ENCODE results near the gene HSD3B7.

HSD3B7 gene

DNA sequence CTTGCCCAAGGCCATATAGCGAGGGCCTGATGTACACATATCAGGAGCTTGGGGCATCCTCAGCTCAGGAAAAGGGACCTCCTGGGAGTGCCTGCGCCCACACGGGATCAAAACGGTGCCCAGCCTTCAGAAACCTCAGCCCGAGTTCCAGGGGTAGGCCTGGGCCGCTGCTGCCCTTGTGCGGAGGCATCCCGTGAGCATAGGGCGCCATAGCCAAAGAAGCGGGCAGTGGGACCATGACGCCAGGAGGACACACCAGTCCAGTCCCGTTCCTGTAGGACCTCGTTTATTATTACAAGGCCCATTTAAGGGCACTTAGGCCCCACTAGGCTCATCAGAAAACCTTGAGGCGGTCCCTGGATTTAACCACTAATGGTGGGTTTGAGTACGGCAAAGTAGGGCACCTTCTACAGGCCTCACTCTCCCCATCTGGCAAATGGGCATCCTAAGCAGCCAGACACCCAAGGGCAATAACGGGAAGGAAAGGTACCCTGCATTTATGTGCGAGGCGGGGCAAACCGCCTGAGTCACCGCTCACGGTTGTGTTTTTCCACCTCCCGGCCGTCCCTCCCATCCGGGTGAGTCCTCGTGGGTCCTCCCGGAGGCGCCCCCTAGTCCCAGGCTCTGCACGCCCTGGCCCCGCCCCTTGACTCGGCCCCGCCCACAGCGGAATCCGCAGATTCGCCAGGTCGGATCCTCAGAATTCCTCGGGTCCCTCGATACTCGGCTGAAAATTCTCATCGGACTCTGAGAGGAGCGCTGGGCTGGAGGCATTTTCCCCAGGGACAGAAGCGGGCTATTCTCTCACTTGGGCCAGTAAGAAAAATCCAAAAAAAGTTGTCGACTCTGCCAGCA is 28.2 kb upstream of the HSD3B7 start:
- peak; percentile 84 to 93 (median 91) for DNase-seq (ENCODE audit: low read depth in 2 of 3, low spot score in 1 of 3)

DNA sequence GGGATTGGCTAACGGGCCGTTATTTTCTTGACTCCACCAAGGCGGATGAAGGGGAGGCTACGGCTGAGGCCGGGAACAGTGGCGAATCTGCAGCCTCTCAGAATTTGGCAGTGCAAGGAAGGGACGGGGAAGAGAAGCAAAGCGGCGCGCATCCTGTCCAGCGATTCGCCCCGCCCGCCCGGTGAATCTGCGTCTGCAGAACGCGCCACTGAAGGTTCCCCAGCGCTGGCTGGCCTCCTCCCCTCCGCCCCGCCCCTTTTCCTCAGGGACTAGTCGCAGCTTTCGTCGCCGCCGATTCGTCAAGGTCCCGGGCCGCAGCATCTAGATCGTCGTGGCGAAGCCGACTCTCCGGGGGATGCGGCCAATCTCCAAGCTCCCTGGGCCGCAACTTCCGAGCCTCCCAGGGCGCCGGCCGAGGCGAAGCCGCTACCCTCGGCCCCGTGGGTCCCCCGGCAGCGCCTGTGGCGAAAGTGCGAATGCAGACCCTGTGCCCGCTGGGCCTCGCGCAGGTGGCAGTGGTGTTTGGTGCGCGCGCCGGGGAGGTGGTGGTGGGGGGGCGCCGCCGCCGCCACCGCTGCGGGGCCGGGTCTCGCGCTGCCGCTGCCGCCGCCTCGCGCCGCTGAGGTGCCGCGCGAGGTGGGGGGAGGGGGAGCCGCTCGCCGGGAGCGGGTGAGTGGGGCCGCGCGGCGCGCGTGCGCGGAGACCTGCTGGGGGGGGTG is 27.4 kb upstream of the HSD3B7 start, which contains the start of gene SETD1A:
TSS of gene SETD1A (plus strand) at position 299 of the 719 bp plus-strand sequence. CDS start 978 bp downstream, outside the sequence.
- peak; percentile 95 to 98 (median 96) for DNase-seq (ENCODE audit: low read depth in 2 of 3, low spot score in 1 of 3)

DNA sequence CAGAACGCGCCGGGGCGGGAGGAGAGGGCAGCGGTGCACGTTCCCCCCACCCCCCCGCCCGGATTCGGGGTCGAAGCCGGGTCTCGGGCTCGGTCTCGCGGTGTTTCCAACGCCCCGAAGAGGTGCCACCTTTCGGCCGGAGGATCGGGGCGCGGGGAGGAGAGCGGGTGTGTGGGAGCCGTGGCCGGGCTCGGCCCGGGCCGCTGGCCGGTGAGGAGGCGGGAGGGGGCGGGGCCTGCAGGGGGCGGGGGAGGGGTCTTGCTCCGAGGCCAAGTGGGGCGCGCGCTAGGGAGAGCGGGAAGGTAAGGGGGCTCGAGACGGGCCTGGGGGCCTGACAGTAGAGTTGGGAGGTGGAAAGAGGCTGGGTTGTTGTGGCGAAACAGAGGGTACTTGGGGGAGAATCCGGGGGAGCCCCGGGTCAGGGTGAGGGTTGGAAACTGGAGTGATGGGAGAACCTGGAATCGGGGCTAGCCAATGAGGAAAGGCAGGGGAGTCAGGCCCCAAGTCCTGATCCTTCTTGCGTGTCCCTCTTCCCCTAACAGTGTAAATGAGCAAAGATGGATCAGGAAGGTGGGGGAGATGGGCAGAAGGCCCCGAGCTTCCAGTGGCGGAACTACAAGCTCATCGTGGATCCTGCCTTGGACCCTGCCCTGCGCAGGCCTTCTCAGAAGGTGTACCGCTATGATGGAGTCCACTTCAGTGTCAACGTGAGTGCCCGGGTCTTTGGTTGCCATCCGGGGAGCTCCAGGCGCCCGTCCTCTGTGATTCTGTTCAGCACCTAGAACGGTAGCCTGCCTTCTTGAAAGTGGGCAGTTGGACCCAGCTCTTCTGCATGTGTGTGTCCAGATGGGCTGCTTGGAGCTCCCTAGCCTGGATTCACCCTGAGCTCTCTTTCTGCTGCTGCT is 26.6 kb upstream of the HSD3B7 start:
- peak in 1 of 3 donors; percentile 20 for DNase-seq (ENCODE audit: low read depth in 2 of 3, low spot score in 1 of 3)

DNA sequence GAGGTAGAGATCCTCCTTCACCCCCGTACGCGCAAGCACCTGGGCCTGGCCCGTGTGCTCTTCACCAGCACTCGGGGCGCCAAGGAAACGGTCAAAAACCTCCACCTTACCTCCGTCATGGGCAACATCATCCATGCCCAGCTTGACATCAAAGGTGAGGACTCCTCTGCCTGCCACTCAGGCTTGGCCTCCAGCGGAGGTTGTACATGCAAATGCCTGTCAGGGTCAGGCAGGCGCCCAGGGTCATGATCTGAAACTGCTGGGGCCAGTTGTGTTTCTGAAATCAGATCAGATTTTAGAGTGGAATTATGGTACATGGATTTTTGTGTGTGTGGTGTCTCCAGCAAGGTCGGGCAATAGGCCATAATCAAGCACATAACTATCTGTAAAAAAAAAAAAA is 23.6 kb upstream of the HSD3B7 start:
- no peak for DNase-seq (ENCODE audit: low read depth in 2 of 3, low spot score in 1 of 3)

DNA sequence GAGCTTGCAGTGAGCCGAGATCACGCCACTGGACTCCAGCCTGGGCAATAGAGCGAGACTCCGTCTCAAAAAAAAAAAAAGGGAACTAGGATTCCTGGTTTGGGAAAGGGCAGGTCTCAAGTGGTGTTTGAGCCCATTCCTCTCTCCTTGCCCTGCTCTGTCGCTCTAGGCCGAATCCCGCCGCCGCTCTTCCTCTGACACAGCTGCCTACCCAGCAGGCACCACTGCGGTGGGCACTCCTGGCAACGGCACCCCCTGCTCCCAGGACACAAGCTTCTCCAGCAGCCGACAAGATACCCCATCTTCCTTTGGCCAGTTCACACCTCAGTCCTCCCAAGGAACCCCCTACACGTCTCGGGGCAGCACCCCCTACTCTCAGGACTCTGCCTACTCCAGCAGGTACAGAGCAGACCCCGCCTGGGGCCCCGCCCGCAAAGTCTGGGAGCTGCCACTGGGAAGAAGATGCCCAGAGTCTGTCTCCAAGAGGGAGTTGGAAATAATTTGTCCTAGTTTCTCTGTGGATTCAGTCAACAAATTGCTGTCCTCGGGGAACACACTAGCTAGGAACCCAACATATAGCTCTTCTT is 21.0 kb upstream of the HSD3B7 start:
- DNase-seq (ENCODE audit: low read depth in 2 of 3, low spot score in 1 of 3): no peak

DNA sequence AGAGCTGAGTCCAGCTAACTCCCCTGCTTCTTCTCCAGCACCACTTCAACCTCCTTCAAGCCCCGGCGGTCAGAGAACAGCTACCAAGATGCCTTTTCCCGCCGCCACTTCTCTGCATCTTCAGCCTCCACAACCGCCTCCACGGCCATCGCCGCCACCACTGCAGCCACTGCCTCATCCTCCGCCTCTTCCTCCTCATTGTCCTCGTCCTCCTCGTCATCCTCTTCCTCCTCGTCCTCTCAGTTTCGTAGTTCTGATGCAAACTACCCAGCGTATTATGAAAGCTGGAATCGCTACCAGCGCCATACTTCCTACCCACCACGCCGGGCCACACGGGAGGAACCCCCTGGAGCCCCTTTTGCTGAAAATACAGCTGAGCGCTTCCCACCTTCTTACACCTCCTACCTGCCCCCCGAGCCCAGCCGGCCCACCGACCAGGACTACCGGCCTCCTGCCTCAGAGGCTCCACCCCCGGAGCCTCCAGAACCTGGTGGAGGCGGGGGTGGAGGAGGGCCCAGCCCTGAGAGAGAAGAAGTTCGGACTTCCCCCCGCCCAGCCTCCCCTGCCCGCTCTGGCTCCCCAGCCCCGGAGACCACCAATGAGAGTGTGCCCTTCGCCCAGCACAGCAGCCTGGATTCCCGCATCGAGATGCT is 20.3 kb upstream of the HSD3B7 start:
- DNase-seq (ENCODE audit: low read depth in 2 of 3, low spot score in 1 of 3): no peak

DNA sequence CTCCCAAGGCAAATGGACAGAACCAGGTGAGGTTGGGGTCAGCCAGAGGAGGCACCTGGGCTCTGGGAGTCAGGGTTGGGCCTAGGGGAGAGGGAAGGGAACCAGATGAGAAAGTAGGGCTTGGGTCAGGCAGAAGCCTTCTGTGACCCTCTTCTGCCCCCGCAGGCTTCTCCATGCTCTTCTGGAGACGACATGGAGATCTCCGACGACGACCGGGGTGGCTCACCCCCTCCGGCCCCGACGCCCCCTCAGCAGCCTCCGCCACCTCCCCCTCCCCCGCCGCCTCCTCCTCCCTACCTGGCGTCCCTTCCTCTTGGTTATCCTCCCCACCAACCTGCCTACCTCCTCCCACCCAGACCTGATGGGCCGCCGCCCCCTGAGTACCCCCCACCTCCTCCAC is 19.6 kb upstream of the HSD3B7 start:
- DNase-seq (ENCODE audit: low read depth in 2 of 3, low spot score in 1 of 3): no peak

DNA sequence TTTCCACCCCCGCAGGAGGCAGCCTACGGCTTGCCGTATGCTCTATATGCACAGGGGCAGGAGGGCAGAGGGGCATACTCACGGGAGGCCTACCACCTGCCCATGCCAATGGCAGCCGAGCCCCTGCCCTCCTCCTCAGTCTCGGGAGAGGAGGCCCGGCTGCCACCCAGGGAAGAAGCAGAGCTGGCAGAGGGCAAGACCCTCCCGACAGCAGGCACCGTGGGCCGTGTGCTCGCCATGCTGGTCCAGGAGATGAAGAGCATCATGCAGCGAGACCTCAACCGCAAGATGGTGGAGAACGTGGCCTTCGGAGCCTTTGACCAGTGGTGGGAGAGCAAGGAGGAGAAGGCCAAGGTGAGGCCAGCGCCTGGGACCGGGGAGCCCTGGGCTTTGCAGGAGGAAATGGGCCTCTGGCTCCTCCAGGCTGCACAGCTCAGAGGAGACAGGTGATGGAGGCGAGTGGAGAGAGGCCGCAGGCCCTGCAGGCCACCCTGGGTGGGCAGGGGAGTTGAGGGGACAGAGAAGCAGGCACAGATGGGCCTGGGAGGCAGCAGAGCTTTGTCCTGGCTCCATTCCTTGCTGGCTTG is 18.9 kb upstream of the HSD3B7 start:
- DNase-seq (ENCODE audit: low read depth in 2 of 3, low spot score in 1 of 3): no peak

DNA sequence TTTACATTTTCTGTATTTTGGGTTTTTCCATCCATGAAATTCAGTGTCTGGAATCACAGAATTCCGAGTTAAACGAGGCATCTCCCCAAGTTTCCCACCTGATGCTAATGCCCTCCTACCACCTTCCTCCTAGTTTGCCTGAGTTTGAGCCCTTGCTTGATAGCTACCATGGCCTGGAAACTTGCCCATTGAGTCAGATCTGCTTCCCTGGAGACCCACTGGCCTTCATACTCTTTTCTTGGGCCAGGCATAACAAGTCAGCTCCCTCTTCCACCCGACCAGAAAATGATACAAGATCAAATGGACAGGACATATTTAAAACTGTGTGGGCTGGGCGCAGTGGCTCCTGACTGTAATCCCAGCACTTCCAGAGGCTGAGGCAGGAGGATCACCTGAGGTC is 17.2 kb upstream of the HSD3B7 start:
- no peak for DNase-seq (ENCODE audit: low read depth in 2 of 3, low spot score in 1 of 3)

DNA sequence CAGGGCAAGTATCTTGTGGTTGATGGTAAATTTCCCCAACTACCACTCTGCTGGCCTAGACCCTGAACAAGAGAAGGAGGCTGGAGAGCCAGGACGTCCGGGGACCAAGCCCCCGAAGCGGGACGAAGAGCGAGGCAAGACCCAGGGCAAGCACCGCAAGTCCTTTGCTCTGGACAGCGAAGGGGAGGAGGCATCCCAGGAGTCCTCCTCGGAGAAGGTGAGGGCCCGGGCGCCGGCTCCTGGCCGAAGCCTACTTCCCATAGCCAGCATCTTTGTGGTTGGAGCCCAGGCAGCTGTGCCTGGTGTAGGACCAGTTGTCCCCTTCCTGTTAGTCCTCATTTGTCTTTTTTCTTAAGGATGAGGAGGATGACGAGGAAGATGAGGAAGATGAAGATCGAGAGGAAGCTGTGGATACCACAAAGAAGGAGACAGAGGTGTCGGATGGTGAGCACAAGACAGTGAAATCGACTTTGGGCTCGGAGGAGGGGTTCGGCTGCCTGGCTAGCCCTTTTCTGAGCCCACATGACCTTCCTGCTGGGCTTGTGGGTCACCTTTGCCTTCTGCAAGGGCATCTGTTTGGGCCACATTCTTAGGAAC is 15.7 kb upstream of the HSD3B7 start:
- DNase-seq (ENCODE audit: low read depth in 2 of 3, low spot score in 1 of 3): no peak

DNA sequence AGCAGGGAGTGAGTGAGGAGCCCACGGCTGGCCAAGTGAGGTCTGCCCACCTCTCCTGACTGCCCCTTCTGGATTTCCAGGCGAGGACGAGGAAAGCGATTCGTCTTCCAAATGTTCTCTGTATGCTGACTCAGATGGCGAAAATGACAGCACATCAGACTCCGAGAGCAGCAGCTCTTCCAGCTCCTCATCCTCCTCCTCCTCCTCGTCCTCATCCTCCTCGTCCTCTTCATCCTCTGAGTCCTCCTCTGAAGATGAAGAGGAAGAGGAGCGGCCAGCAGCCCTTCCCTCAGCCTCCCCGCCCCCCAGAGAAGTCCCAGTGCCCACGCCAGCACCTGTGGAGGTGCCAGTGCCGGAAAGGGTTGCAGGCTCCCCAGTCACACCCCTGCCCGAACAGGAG is 13.7 kb upstream of the HSD3B7 start:
- DNase-seq (ENCODE audit: low read depth in 2 of 3, low spot score in 1 of 3): no peak

DNA sequence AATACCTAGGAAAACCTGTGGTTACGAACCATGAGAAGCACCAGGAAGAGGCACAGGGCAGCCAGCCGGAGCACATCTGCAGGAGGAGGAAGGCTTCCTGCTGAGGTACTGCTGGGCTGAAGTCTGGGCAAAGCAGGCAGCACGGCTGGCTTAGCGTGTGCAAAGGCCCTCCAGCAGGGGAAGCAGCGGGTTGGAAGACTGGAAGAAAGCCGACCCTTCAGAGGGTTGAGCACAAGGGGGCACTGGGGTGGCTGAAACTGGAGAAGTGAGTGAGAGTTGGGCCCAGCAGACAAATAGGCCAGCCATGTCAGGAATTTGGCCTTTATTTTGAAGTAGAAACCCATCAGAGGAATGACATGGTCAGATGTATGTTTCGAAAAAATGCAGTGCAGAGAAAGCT is 12.1 kb upstream of the HSD3B7 start:
- DNase-seq (ENCODE audit: low read depth in 2 of 3, low spot score in 1 of 3): no peak

DNA sequence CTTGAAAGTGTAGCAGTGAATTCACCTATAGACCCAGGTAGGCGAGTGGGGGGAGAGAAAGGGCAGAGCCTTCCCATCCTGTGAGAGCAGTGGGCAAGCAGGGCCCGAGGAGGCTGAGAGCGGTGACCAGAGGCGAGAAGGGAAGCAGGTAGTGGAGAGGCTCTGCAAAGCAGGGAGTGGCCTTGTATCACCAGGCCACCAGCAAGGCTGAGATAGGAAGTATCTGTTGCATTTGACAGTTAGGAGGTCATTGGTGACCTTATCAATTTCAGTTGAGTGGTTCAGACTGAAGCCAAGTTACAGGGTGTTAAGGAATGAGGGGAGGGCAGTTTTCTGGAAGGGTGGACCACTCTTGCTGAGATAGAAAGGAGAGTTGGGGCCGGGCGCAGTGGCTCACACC is 10.7 kb upstream of the HSD3B7 start:
- DNase-seq (ENCODE audit: low read depth in 2 of 3, low spot score in 1 of 3): no peak

DNA sequence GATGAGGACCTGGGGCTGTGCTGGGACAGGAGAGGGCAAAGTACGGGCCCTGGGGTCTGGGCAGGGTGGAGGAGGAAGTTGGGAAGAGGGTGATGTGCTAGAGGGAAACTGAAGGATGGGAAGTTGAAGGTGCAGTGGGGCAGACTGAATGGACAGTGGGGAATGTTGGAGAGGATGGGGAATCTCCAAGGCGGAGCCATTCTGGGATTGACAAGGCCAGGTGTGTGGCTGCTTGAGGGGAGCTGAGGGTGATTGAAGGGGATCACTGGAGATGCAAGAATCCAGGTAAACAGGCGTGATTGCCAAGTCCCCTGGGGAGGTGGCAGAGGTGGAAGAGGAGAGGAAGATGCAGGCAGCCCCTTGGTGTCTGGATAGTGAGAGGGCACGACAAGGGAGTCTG is 8.5 kb upstream of the HSD3B7 start:
- no peak for DNase-seq (ENCODE audit: low read depth in 2 of 3, low spot score in 1 of 3)

DNA sequence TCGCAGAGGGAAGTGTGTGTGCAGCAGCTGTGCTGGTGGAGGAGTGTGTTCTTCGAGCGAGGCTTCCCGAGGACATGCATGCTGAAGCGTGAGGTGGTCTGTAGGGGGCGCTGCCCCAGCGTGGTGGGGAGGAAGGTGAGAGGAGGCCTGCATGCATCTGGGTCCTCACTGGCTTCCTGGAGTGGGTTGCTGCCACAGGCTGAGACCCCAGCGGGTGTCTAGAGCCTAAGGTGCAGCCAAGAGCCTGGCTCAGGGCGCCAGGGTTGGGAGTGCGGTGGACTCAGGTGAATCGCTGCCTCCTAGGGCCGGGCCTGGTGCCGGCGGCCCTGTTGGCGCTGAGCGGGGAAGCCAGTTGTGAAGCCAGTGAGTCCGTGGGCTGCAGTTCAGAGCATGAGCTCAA is 7.5 kb upstream of the HSD3B7 start:
- DNase-seq (ENCODE audit: low read depth in 2 of 3, low spot score in 1 of 3): no peak

DNA sequence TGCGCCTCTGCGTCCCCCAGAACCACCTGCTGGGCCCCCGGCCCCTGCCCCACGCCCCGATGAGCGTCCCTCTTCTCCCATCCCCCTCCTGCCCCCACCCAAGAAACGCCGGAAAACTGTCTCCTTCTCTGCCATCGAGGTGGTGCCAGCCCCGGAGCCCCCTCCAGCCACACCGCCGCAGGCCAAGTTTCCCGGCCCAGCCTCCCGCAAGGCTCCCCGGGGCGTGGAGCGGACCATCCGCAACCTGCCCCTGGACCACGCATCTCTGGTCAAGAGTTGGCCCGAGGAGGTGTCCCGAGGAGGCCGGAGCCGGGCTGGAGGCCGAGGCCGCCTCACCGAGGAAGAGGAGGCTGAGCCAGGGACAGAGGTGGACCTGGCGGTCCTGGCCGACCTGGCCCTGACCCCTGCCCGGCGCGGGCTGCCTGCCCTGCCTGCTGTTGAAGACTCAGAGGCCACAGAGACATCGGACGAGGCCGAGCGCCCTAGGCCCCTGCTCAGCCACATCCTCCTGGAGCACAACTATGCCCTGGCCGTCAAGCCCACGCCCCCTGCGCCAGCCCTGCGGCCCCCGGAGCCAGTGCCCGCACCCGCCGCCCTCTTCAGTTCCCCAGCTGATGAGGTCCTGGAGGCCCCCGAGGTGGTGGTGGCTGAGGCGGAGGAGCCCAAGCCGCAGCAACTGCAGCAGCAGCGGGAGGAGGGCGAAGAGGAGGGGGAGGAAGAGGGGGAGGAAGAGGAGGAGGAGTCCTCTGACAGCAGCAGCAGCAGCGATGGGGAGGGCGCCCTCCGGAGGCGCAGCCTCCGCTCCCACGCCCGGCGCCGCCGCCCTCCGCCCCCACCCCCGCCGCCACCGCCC is 5.6 kb upstream of the HSD3B7 start:
- DNase-seq (ENCODE audit: low read depth in 2 of 3, low spot score in 1 of 3): no peak

DNA sequence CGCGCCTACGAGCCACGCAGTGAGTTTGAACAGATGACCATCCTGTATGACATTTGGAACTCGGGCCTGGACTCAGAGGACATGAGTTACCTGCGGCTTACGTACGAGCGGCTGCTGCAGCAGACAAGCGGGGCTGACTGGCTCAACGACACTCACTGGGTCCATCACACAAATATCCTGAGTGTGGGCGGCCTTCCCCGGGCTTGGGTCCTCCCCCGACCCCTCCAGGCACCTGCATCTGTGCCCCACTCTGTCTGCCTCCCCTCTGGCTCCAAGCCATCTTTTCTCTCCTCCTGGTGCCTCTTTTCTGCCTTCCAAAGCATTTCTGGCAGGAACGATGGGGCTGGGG is 5.0 kb upstream of the HSD3B7 start:
- DNase-seq (ENCODE audit: low read depth in 2 of 3, low spot score in 1 of 3): no peak

DNA sequence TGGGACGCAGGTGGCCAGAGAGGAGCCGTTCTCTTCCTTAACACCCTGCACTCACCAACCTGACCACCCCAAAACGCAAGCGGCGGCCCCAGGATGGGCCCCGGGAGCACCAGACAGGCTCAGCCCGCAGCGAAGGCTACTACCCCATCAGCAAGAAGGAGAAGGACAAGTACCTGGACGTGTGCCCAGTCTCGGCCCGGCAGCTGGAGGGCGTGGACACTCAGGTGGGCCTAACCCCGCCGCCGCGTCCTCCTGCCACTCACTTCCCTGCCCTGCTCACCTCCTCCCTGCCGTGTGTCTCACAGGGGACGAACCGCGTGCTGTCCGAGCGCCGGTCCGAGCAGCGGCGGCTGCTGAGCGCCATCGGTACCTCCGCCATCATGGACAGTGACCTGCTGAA is 4.6 kb upstream of the HSD3B7 start:
- DNase-seq (ENCODE audit: low read depth in 2 of 3, low spot score in 1 of 3): no peak

DNA sequence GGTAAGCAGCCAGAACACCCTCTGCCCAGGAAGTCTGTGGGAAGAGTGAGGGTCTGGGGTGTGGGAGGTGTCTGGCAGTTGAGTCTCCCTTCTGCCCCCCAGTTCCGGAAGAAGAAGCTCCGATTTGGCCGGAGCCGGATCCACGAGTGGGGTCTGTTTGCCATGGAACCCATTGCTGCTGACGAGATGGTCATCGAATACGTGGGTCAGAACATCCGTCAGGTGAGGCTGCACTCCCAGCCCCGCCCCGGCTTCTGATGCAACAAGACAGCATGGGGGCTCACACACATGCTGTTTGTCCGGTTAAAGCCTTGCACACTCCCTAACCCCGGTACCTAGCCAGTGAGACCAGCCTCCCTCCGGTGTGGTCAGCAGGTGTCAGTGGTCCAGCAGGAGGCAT is 4.0 kb upstream of the HSD3B7 start:
- DNase-seq (ENCODE audit: low read depth in 2 of 3, low spot score in 1 of 3): no peak
